NCI-H2029 (cell line): ENCODE results near the gene CSRP1.
"Not testable (repeated sequence)": the region's sequence is repeated elsewhere in the genome, so short reads cannot be mapped to it uniquely, and the experiment has no call there.

Source experiments
- DNase-seq: peaks from one replicate; lab custom pipeline; 2025; lab: John Stamatoyannopoulos, UW

CSRP1 gene

DNA sequence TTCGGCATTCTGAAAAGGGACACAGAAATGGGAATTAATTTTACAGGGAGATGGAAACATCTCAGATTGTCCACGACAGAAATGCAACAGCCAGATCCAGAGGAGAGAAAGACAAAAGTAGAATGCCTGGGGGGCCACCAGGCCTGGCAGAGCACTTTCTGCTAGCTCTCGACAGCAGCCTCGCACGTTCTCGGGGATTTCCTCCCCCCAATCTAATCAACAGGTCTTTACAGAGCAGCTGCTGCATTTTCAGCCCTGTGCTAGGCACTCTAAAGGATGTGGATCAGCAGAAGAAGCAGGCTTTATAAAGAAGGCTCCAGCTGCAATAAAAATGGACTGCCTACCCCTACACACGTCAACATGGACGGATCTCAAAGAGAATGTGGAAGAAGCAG, 10.6 kb downstream of the CSRP1 start:
- DNase-seq = no peak

DNA sequence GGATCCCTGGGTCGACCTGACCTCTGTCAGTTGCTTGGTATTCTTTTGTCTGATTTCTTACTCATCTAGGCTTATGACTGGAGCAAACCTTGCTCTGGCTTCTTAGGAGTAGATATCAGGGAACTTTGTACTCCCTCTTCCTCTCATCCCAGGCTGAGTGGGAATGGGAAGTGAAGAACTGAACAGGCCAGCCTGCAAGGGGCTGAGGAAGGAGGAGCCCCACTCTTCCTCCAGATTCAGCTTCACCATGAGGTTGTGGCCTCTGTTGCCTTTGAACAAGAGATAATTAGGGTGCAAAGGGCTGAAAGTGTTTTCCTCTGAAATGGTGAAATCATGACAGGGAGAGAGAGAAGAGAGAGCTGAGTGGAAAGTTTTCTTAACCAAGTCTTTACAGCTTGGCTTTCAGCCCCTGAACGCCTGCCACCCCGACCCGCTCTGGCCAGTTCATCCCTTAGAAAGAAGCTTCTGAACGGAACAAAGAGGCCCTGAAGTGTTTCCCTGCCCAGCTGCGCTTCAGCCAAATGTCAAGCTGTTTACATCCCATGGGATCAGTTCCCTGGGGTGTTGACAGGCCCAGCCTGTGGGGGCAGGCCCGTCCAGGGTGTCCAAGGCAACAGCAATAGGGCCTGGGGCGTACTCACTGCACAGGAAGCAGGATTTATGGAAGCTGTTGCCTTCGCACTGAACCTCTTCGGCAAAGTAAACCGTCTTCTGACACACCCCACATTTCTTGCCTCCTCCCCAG, 11.2 kb downstream of the CSRP1 start:
- DNase-seq = peak; percentile 27

DNA sequence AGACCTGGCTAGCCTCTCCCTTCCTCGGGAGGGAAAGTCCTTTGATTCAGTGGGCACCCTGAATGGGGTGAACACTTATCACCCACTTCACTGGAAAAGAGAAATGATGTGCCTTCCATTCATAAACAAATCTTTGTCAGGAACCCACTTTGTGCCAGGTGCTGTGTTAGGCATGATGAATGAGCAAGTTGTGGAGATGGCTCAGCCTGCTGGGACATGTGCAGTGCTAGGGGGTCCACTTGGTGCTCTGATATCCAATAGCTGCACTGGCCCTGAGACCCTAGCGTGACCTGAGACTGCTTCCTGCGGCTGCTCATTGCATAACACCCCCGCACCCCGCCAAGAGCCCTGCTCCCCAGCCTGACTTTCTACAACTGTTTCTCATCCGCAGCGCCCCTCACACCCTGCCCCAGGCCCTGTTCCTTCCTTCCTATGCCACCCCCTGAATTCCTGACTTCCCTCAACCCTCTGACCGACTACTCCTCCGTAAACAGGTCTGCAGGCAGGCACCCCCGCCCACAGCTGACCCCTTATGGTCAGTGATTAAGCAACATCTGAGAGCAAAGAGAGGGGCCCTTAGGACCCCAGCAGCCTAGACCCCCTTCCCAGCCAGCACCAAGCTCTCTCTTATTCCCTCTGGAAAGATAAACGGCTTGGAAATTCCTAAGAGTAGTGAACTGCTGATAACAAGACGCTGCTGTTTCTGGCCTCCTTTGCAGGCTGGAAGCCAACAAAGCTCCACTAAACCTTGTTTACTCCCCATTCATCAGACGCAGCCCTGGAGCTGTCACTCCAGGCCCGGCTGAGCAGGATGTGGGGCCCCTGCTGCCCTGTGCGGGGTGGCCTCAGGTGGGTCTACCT, 12.9 kb downstream of the CSRP1 start:
- no peak for DNase-seq

DNA sequence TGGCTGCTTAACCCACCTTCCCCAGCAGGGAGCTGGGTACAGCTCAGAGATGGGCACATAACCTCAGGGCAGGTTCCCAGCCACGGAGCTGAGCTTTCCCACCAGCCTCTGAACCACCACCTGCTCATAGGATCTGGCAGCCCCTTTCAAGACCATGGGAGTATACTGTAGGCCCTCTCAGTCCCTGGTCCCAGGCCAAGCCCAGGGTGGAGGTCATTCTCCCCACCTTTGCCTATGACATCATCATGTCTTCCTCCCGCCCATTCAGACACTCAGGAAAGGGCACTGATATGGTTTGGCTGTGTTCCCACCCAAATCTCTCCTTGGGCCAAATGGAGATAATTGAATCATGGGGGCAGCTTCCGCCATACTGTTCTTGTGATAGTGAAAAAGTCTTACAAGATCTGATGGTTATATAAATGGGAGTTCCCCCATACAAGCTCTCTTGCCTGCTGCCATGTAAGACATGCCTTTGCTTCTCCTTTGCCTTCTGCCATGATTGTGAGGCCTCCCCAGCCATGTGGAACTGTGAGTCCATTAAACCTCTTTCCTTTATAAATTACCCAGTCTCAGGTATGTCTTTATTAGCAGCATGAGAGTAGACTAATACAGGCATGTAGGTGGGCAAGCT, 13.8 kb downstream of the CSRP1 start:
- not testable (repeated sequence) for DNase-seq

DNA sequence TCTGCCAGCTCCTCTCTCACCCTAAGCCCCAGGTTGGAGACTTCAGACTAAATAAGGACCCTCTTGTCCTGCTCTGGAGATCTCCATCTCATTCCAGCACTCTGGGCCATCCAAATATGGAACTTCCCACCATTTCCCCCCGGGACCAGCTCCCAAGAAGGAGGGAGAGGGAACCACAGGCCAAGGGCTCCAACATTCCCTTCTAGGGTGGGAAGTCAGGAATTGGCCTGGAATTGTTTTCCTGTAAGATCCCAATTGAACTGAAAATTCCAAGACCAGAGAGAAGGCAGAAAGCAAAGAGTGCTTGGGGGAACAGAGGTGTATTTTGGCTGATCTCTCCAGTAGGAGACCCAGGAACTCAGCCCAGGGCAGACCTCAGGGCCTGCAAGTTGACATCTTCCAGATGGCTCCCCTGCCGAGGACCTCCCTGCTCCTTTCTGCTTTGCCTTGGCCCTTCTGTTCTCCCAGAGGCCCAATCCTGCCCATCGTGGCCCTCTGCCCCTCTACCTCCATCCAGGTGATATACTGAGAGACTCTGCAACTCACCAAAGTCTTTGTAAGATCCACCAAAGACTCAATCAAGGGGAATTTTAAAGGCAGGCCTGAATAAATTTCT, 14.9 kb downstream of the CSRP1 start:
- no peak for DNase-seq

GRCh38 chr1:201490708-201491131, 16.2 kb downstream of the CSRP1 start:
- no peak for DNase-seq

- DNase-seq = no peak
Measured at GRCh38 chr1:201489643-201490261, 17.2 kb downstream of the CSRP1 start.

- no peak for DNase-seq
Measured at GRCh38 chr1:201488830-201489589, 17.9 kb downstream of the CSRP1 start.

- no peak for DNase-seq
Measured at GRCh38 chr1:201487742-201488141, 19.2 kb downstream of the CSRP1 start.

GRCh38 chr1:201486187-201486586, 20.7 kb downstream of the CSRP1 start:
- no peak for DNase-seq

DNA sequence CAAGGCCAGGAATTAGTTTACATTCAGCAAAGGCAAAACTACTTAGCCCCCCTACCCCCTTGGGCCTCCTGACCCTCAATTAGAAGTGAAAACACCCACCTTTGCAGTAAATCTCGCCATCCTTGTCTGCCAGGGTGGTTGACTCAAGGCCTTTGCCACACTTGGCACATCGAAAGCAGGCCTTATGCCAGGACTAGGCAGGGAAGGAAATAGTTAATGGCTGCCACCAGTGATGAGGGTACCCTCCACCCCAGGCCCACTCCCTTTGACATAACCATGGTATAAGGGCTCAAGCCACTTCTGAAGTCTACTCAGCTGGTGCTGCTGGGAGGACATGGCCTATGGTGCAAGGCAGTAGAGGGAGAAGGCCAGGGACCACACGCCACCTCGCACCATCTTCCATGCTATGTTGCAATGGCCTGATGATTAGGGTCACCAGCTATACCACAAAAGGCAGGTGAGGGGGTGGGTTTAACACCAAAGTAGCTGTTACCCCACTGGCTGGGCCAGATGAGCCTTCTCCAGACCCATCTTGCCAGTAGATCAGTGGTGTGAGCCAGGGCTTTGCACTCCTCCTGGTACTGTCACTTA, 21.6 kb downstream of the CSRP1 start:
- DNase-seq = no peak

- DNase-seq = no peak
Measured at GRCh38 chr1:201483373-201483949, 23.5 kb downstream of the CSRP1 start.

GRCh38 chr1:201482755-201483154, 24.2 kb downstream of the CSRP1 start:
- DNase-seq = no peak

GRCh38 chr1:201481761-201482493, 25.0 kb downstream of the CSRP1 start:
- peak; percentile 65 for DNase-seq

GRCh38 chr1:201481004-201481380, 25.9 kb downstream of the CSRP1 start:
- no peak for DNase-seq

- peak; percentile 78 for DNase-seq
Measured at GRCh38 chr1:201480231-201481003, 26.5 kb downstream of the CSRP1 start.

GRCh38 chr1:201479201-201479730, 27.7 kb downstream of the CSRP1 start:
- no peak for DNase-seq

GRCh38 chr1:201478666-201479065, 28.3 kb downstream of the CSRP1 start:
- not testable (repeated sequence) for DNase-seq
